ENCODE results near the gene EIF2B4.

Gene EIF2B4

DNA sequence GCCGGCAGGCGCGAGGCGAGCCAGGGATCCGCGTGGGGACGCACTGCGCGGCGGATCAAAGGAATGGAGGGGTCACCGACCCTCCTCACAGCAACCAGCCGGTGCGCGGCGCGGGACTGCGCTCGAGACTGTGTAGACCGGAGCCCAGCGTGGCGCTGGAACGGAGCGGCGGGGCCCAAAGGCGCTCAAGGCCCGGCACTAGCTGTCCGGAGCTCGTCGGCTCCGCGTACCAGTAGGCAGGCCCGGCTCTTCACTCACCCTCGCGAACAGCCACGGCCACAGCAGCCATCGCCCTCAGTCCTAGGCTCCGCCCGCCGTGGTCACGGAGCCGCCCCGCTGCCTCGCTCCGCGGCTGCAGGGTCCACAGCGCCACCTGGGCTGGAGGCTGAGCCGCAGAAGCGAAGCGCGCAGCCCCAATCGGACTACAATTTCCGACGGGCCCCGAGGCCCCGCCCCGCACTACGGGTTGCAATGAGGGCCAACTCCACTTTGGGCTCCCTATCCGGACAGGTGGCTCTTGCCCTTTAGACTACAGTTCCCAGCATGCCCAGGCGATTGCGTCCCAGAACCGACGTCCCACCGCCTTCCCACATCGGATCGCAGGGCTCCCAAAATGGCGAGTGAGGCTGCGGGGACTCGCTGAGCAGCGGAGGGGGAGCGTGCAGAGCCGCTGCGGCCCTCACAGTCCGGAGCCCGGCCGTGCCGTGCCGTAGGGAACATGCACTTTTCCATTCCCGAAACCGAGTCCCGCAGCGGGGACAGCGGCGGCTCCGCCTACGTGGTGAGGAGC lies at the start of gene EIF2B4, which contains the start of gene SNX17:
TSS of gene EIF2B4 (minus strand) at position 313 of the 790 bp plus-strand sequence. CDS start at position 289, 24 bp downstream.
TSS of gene SNX17 (plus strand) at position 591 of the 790 bp plus-strand sequence. CDS start at position 719, 128 bp downstream.
- peak; percentile 93 to 100 (median 99) for DNase-seq

DNA sequence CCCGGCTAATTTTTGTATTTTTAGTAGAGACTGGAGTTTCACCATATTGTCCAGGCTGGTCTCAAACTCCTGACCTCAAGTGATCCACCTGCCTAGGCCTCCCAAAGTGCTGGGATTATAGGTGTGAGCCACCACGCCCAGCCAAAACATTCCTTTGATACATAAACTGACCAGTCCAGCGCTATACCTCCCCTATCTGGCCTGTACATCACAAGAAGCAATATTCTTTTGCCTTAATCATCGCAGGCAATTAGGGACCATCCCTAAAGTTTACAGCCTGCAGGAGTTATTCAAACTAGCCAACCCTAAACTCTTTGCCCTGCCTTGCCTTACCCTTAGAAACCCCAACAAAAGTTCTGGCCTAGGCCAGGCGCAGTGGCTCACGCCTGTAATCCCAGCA lies 46.0 kb upstream of the EIF2B4 start:
- DNase-seq, result no peak

GRCh38 chr2:27412419-27413152 lies 42.4 kb upstream of the EIF2B4 start:
- DNase-seq, result no peak

DNA sequence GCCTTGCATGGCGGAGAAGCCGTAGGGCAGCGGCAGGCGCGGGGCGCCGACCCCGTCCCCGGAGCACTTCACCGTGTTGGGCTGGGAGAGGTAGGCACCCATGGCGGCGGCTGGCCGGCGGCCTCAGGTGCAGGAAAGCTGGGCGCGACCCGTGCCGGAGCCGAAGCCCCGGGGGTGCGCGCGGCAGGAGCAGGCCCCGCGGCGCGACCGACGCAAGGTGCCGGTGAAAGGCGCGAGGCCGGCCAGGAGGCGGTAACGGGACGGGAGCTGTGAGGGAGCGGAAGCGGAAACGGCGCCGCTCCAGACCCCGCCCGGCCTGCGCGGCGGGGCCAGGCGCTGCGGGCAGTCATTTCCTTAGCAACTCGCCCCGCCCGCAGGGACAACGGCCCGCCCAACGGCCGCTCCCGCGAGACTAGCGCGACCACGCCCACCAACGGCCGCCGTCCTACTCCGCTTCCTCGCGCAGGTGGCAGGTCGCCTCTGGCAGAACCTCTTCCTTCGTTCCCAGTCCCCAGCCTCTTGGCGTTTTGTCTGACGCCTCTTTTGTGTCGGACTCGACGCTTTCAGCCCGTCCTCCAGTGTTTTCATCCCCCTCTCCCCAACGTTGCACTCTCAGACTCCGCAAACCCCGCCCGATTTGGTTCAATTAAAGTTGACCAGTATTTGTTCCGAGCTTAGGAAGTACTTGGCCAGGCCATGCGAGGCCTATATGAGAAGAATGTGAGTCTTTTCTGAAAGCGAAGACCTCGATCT lies 39.4 kb upstream of the EIF2B4 start, which contains the start of gene PPM1G:
TSS of gene PPM1G (minus strand) at position 271 of the 753 bp plus-strand sequence. CDS start at position 102, 169 bp downstream.
- DNase-seq, result peak; percentile 12 to 97 (median 90)

- peak in 2 of 56 donors; percentile 39 to 53 for DNase-seq
These were observed 38.6 kb upstream of the EIF2B4 start for GRCh38 chr2:27408601-27409320.

DNA sequence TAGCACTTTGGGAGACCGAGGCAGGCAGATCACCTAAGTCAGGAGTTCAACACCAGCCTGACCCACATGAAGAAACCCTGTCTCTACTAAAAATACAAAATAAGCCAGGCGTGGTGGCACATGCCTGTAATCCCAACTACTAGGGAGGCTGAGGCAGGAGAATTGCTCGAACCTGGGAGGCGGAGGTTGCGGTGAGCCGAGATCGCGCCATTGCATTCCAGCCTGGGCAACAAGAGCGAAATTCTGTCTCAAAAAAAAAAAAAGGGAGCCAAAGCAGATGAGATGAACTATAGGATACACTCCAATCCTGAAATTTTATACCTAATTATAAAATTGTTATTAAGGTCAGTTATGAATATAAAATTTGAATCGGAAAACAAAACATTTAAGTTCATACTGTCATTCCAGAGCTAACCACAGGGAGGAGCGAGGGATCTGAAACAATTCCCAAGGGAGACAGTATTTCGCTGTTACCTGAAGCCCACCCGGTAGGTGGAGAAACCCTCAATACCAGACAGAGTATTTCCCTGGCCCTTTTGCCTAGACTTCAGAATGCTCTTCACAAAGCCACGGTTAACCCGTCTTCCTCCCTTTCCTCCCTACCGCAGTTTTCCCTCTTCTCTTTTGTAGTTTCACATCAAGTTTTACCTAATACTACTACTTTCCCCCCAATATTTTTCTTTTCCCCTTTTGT lies 37.8 kb upstream of the EIF2B4 start:
- DNase-seq, result peak in 3 of 56 donors; percentile 3 to 17 (median 4)

GRCh38 chr2:27400348-27401135 lies 30.4 kb upstream of the EIF2B4 start:
- no peak for DNase-seq

- no peak for DNase-seq
These were observed 28.8 kb upstream of the EIF2B4 start for GRCh38 chr2:27398962-27399361.

GRCh38 chr2:27393225-27393624 lies 23.1 kb upstream of the EIF2B4 start:
- no peak for DNase-seq

DNA sequence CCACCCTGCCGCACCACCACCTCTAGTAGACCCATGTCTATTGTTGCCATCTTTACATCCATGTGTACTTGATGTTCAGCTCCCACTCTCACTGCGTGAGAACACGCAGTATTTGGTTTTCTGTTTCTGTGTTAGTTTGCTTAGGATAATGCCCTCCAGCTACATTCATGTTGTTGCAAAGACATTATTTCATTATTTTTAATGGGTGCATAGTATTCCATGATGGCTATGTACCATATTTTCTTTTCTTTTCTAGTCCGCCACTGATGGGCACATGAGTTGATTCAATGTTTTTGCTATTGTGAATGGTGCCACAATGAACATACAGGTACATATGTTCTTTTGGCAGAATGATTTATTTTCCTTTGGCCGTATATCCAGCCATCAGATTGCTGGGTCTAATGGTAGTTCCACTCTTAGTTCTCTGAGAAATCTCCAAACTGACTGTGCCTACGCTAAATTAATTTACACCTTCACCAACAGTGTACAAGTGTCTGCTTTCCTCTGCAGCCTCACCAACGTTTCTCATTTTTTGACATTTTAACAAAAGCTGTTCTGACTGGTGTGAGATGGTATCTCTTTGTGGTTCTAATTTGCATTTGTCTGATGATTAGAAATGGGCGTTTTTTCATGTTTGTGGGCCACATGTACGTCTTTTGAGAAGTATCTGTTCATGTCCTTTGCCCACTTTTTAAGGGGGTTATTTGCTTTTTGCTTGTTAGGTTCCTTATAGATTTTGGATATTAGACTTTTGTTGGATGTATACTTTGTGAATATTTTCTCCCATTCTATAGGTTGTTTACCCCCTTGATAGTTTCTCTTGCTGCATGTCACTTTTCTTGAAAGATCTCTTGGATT lies 20.9 kb upstream of the EIF2B4 start:
- no peak for DNase-seq

GRCh38 chr2:27381577-27382181 lies 11.5 kb upstream of the EIF2B4 start:
- no peak for DNase-seq

GRCh38 chr2:27380626-27381545 lies 10.7 kb upstream of the EIF2B4 start, which contains the start of gene ZNF513:
Gene ZNF513 (minus strand): TSS chr2:27380734. CDS start chr2:27380526, 208 bp downstream.
- peak; percentile 81 to 98 (median 96) for DNase-seq

- DNase-seq, result peak in 31 of 56 donors; percentile 53 to 89 (median 76)
These were observed 9.9 kb upstream of the EIF2B4 start for GRCh38 chr2:27379836-27380625.

DNA sequence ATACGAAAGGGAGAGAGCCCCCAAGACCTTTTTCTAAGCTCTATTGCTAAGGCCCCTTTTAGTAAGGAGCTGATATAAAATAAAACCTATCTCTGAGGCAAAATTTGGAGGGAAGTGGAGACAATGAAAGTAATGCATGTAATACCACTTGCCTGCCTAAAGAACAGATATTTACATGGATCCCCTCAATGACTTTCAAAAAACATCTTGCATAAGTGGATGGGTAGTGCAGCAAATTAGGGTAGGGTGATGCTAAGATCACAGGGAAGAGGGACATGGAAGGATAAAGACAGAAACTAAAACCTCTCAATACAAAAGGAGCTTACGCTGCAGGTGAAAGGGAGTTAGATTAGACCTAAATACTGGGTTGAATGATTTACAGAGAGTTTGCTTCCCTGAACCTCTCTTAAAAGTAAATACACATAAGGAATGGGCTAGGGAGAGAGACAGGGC lies 9.3 kb upstream of the EIF2B4 start:
- no peak for DNase-seq

- DNase-seq, result no peak
These were observed 8.7 kb upstream of the EIF2B4 start for GRCh38 chr2:27378809-27379290.

Measured in nucleus accumbens (tissue), 56 donors.